WTC11 (cell line): Measurements from ENCODE around the gene TNIP2. TPM values are rescaled to one million over a fixed set of nuclear protein-coding genes. Genes with fewer than 3 reads are reported as not detected.

Experiments
- ATAC-seq: fragments of 200-7000 bp; cut with Tn5 transposase; 2 replicates; pipeline ENCODE4 v1.10.0; 2021; ENCODE audit warnings: mild to moderate bottlenecking, moderate library complexity
- CTCF ChIA-PET: fragments of 300-600 bp; sonication (Branson Sonifier 250); formaldehyde crosslinking; loops from one replicate; lab custom pipeline; 2021; ENCODE audit warnings: antibody characterized with exemption; lab: Charles Lee
- POLR2A ChIA-PET: fragments of 350-600 bp; sonication (Branson Sonifier 250); formaldehyde crosslinking; loops from one replicate; lab custom pipeline; 2021; ENCODE audit warnings: antibody characterized with exemption; lab: Charles Lee
- DNase-seq: peaks from one replicate; pipeline ENCODE4 v3.0.0; 2021; ENCODE audit warnings: low spot score
- H3K27ac Mint-ChIP-seq: 2 replicates; pipeline ENCODE4 v1.8.0; 2021; ENCODE audit warnings: mixed read lengths
- H3K27me3 Mint-ChIP-seq: 2 replicates; pipeline ENCODE4 v1.8.0; 2021; ENCODE audit warnings: low read depth, mild to moderate bottlenecking, moderate library complexity, mixed read lengths
- H3K36me3 Mint-ChIP-seq: 2 replicates; pipeline ENCODE4 v1.8.0; 2021; ENCODE audit warnings: mixed read lengths
- H3K4me1 Mint-ChIP-seq: 2 replicates; pipeline ENCODE4 v1.8.0; 2022; ENCODE audit warnings: mixed read lengths
- H3K4me3 Mint-ChIP-seq: 2 replicates; pipeline ENCODE4 v1.8.0; 2021; ENCODE audit warnings: mild to moderate bottlenecking, moderate library complexity, mixed read lengths
- H3K9me3 Mint-ChIP-seq: 2 replicates; pipeline ENCODE4 v1.8.0; 2021; ENCODE audit warnings: mixed read lengths
- ARID4B ChIP-seq: sonication (generic); formaldehyde crosslinking; IDR thresholded peaks from 2 replicates; pipeline ENCODE4 v1.8.0; 2023; ENCODE audit warnings: missing genetic modification reagents, mild to moderate bottlenecking, borderline replicate concordance
- ATF1 ChIP-seq: sonication (generic); formaldehyde crosslinking; IDR thresholded peaks from 2 replicates; pipeline ENCODE4 v1.8.1; 2023; ENCODE audit warnings: mild to moderate bottlenecking, moderate library complexity, missing genetic modification reagents
- CREM ChIP-seq: sonication (generic); formaldehyde crosslinking; IDR thresholded peaks from 2 replicates; pipeline ENCODE4 v1.8.1; 2022; ENCODE audit warnings: mild to moderate bottlenecking, missing genetic modification reagents, moderate library complexity
- CTCF ChIP-seq: fragments of 200-600 bp; IDR thresholded peaks from 2 replicates; pipeline ENCODE4 v1.8.0; 2022; ENCODE audit warnings: antibody characterized with exemption
- E2F4 ChIP-seq: sonication (generic); formaldehyde crosslinking; IDR thresholded peaks from 2 replicates; pipeline ENCODE4 v1.8.1; 2022; ENCODE audit warnings: low read depth, mild to moderate bottlenecking, moderate library complexity, missing genetic modification reagents, borderline replicate concordance
- EMX1 ChIP-seq: fragments of 250-450 bp; sonication (Bioruptor Pico); IDR thresholded peaks from 2 replicates; pipeline ENCODE4 v1.8.0; 2021; ENCODE audit warnings: mild to moderate bottlenecking
- FOXJ3 ChIP-seq: sonication (generic); formaldehyde crosslinking; IDR thresholded peaks from 2 replicates; pipeline ENCODE4 v1.9.0; 2021; ENCODE audit warnings: missing genetic modification reagents, mild to moderate bottlenecking, borderline replicate concordance
- FOXK1 ChIP-seq: sonication (generic); formaldehyde crosslinking; IDR thresholded peaks from 2 replicates; pipeline ENCODE4 v1.8.0; 2022; ENCODE audit warnings: mild to moderate bottlenecking, moderate library complexity, missing genetic modification reagents
- GRHL2 ChIP-seq: fragments of 250-450 bp; sonication (Bioruptor Pico); IDR thresholded peaks from 2 replicates; pipeline ENCODE4 v1.8.0; 2022; ENCODE audit warnings: mild to moderate bottlenecking, moderate library complexity; ENCODE audit not compliant: insufficient replicate concordance, severe bottlenecking
- GTF2I ChIP-seq: fragments of 250-450 bp; sonication (Bioruptor Pico); conservative IDR thresholded peaks from 2 replicates; pipeline ENCODE4 v1.4.0; 2021; ENCODE audit warnings: mild to moderate bottlenecking
- HMGA2 ChIP-seq: fragments of 250-450 bp; sonication (Bioruptor Pico); IDR thresholded peaks from 2 replicates; pipeline ENCODE4 v1.4.0; 2021; ENCODE audit warnings: mild to moderate bottlenecking, moderate library complexity
- HMGXB4 ChIP-seq: sonication (generic); formaldehyde crosslinking; IDR thresholded peaks from 2 replicates; pipeline ENCODE4 v1.8.1; 2023; ENCODE audit warnings: mild to moderate bottlenecking, moderate library complexity, missing genetic modification reagents
- MLX ChIP-seq: sonication (generic); formaldehyde crosslinking; IDR thresholded peaks from 2 replicates; pipeline ENCODE4 v1.8.1; 2023; ENCODE audit warnings: mild to moderate bottlenecking, missing genetic modification reagents, moderate library complexity
- NR2C2 ChIP-seq: sonication (generic); formaldehyde crosslinking; IDR thresholded peaks from 2 replicates; pipeline ENCODE4 v1.8.0; 2022; ENCODE audit warnings: mild to moderate bottlenecking, missing genetic modification reagents
- PRRX2 ChIP-seq: fragments of 250-450 bp; sonication (Bioruptor Pico); IDR thresholded peaks from 2 replicates; pipeline ENCODE4 v1.8.0; 2021; ENCODE audit warnings: mild to moderate bottlenecking
- RELA ChIP-seq: sonication (generic); formaldehyde crosslinking; IDR thresholded peaks from 2 replicates; pipeline ENCODE4 v1.8.1; 2022; ENCODE audit warnings: missing genetic modification reagents, mild to moderate bottlenecking, borderline replicate concordance
- RORB ChIP-seq: fragments of 250-450 bp; sonication (Bioruptor Pico); IDR thresholded peaks from 2 replicates; pipeline ENCODE4 v1.9.0; 2021; ENCODE audit warnings: mild to moderate bottlenecking
- SOX15 ChIP-seq: fragments of 250-450 bp; sonication (Bioruptor Pico); IDR thresholded peaks from 2 replicates; pipeline ENCODE4 v1.9.0; 2021; ENCODE audit warnings: mild to moderate bottlenecking
- ZBTB21 ChIP-seq: sonication (generic); formaldehyde crosslinking; IDR thresholded peaks from 2 replicates; pipeline ENCODE4 v1.8.1; 2023; ENCODE audit warnings: mild to moderate bottlenecking, missing genetic modification reagents, borderline replicate concordance
- ZNF121 ChIP-seq: sonication (generic); formaldehyde crosslinking; IDR thresholded peaks from 2 replicates; pipeline ENCODE4 v1.8.0; 2023; ENCODE audit warnings: missing genetic modification reagents
- ZNF263 ChIP-seq: sonication (generic); formaldehyde crosslinking; IDR thresholded peaks from 2 replicates; pipeline ENCODE4 v1.8.1; 2022; ENCODE audit warnings: low read depth, mild to moderate bottlenecking, moderate library complexity, missing genetic modification reagents
- ZNF396 ChIP-seq: fragments of 250-450 bp; sonication (Bioruptor Pico); IDR thresholded peaks from 2 replicates; pipeline ENCODE4 v1.8.0; 2021; ENCODE audit warnings: mild to moderate bottlenecking, moderate library complexity, borderline replicate concordance
- ZNF671 ChIP-seq: fragments of 250-450 bp; sonication (Bioruptor Pico); IDR thresholded peaks from 2 replicates; pipeline ENCODE4 v1.8.0; 2021; ENCODE audit warnings: mild to moderate bottlenecking
- total RNA-seq: library from RNA; stranded (reverse); gene quantifications from 3 replicates; pipeline ENCODE4 v1.2.3, GENCODE V29; 2021

Gene TNIP2
- total RNA-seq, 1 experiment from 2014 or later: 44.4 TPM

GRCh38 chr4:2714061-2714770 lies 41.9 kb downstream of the TNIP2 start:
- H3K36me3 Mint-ChIP-seq: peaks cover 31% of the 10 kb centered on the region
- ATAC-seq (no peak), DNase-seq (no peak)
- CTCF ChIA-PET: no interaction called here
- no peaks in the 10 kb centered on the region for H3K4me1 Mint-ChIP-seq
- TF ChIP-seq FOXK1 (CRISPR knock-in tag): no peak
- TF ChIP-seq ATF1: no peak
- no peak for TF ChIP-seq CTCF
- TF ChIP-seq PRRX2 (CRISPR knock-in tag): no peak
- TF ChIP-seq HMGXB4 (CRISPR knock-in tag): no peak
- TF ChIP-seq FOXJ3 (CRISPR knock-in tag): no peak
- TF ChIP-seq HMGA2 (CRISPR knock-in tag): no peak
- TF ChIP-seq GTF2I (CRISPR knock-in tag): no peak
- no peak for TF ChIP-seq RELA (CRISPR knock-in tag)
- no peak for TF ChIP-seq ZNF396 (CRISPR knock-in tag)
- no peak for TF ChIP-seq CREM (CRISPR knock-in tag)
- TF ChIP-seq NR2C2: no peak
- TF ChIP-seq RORB (CRISPR knock-in tag): no peak
- no peak for TF ChIP-seq ZNF671 (CRISPR knock-in tag)
- H3K9me3 Mint-ChIP-seq: no peaks in the 10 kb centered on the region
- no peak overlapping the region for H3K4me3 Mint-ChIP-seq
- H3K27me3 Mint-ChIP-seq: no peaks in the 10 kb centered on the region
- POLR2A ChIA-PET: no interaction called here
- peak overlapping the region; percentile 83; the same call in 1 of the 2 replicates for H3K27ac Mint-ChIP-seq

GRCh38 chr4:2713337-2713736 lies 42.8 kb downstream of the TNIP2 start:
- peak overlapping the region; percentile 41; the same call in 1 of the 2 replicates for H3K27ac Mint-ChIP-seq
- ChIA-PET CTCF (no interaction called here), POLR2A (no interaction called here)
- H3K4me3 Mint-ChIP-seq: no peak overlapping the region
- H3K36me3 Mint-ChIP-seq: peaks cover 22% of the 10 kb centered on the region
- H3K27me3 Mint-ChIP-seq: no peaks in the 10 kb centered on the region
- no peak for DNase-seq
- no peak for TF ChIP-seq ZNF396 (CRISPR knock-in tag)
- TF ChIP-seq, all 79 proteins: peak for 0
- Mint-ChIP-seq H3K4me1 (no peaks in the 10 kb centered on the region), H3K9me3 (no peaks in the 10 kb centered on the region)
- no peak for ATAC-seq

- POLR2A ChIA-PET: no interaction called here
- no peaks in the 10 kb centered on the region for H3K27me3 Mint-ChIP-seq
- DNase-seq (no peak), ATAC-seq (peak; percentile 53; the same call in 1 of the 2 replicates)
- no peaks in the 10 kb centered on the region for H3K9me3 Mint-ChIP-seq
- CTCF ChIA-PET: no interaction called here
- H3K36me3 Mint-ChIP-seq: peaks cover 20% of the 10 kb centered on the region
- H3K4me1 Mint-ChIP-seq: no peaks in the 10 kb centered on the region
- H3K27ac Mint-ChIP-seq: peak overlapping the region; percentile 52; the same call in 1 of the 2 replicates
- no peak overlapping the region for H3K4me3 Mint-ChIP-seq
- TF ChIP-seq ZBTB21 (CRISPR knock-in tag) (no peak), E2F4 (CRISPR knock-in tag) (no peak), EMX1 (CRISPR knock-in tag) (no peak), ZNF263 (CRISPR knock-in tag) (no peak), GRHL2 (CRISPR knock-in tag) (no peak), ZNF121 (no peak), ARID4B (CRISPR knock-in tag) (no peak), MLX (CRISPR knock-in tag) (no peak), SOX15 (CRISPR knock-in tag) (no peak)
Observed at GRCh38 chr4:2712261-2712842, 43.8 kb downstream of the TNIP2 start.
